Transverse colon (tissue), 4 donors: Measurements from ENCODE around the gene IPPK. TPM values are rescaled to one million over a fixed set of nuclear protein-coding genes. Genes with fewer than 3 reads are reported as not detected.

Experiments
- DNase-seq: peaks from one replicate; pipeline ENCODE4 v3.0.0-alpha.2; 2019
- H3K27ac ChIP-seq, 4 donors: fragments of 200-600 bp; sonication (generic); 2 replicates each; pipeline ENCODE4 v1.5.1; 2016 to 2018; ENCODE audit warnings: inconsistent platforms in 4 of 4
- H3K27me3 ChIP-seq: fragments of 200-600 bp; sonication (generic); 2 replicates; pipeline ENCODE4 v1.5.1; 2017; ENCODE audit warnings: inconsistent platforms
- H3K36me3 ChIP-seq, 4 donors: fragments of 200-600 bp; sonication (generic); 2 replicates each; pipeline ENCODE4 v1.5.1; 2017 to 2019; ENCODE audit warnings: inconsistent platforms in 4 of 4
- H3K4me1 ChIP-seq, 4 donors: fragments of 200-600 bp; sonication (generic); 2 replicates each; pipeline ENCODE4 v1.5.1; 2017 to 2020; ENCODE audit warnings: inconsistent platforms in 4 of 4
- H3K4me3 ChIP-seq, 4 donors: fragments of 200-600 bp; sonication (generic); 1 replicate in 1 of 4; 2 replicates in 3 of 4; pipeline versions ENCODE4 v1.5.1 to v1.6.1; 2017 to 2019; ENCODE audit warnings: inconsistent platforms in 4 of 4
- H3K9me3 ChIP-seq, 2 donors: fragments of 200-600 bp; sonication (generic); 2 replicates each; pipeline ENCODE4 v1.5.1; 2017 to 2019; ENCODE audit warnings: inconsistent platforms in 2 of 2
- CTCF ChIP-seq, 5 experiments: fragments of 200-600 bp in 3 of 5; fragments of 450-650 bp in 2 of 5; sonication (generic) in 3 of 5; IDR thresholded peaks; 1 replicate in 2 of 5; 2 replicates in 3 of 5; pipeline ENCODE4 v1.5.1; 2016 to 2017; ENCODE audit warnings: antibody characterized with exemption in 5 of 5, inconsistent platforms in 3 of 5, mild to moderate bottlenecking in 2 of 5, moderate library complexity in 1 of 5
- EP300 ChIP-seq: sonication (generic); formaldehyde crosslinking; IDR thresholded peaks from one replicate; pipeline ENCODE4 v1.6.1; 2017; ENCODE audit warnings: antibody characterized with exemption, low read depth
- POLR2A ChIP-seq: fragments of 450-650 bp; IDR thresholded peaks from one replicate; pipeline ENCODE4 v1.6.1; 2016; ENCODE audit warnings: antibody characterized with exemption, mild to moderate bottlenecking, moderate library complexity
- POLR2AphosphoS5 ChIP-seq, 3 donors: sonication (generic); formaldehyde crosslinking; IDR thresholded peaks; one replicate each; pipeline ENCODE4 v1.6.1; 2016; ENCODE audit warnings: antibody characterized with exemption in 3 of 3
- WGBS, 2 donors: methylation state at CpG; one replicate each; pipeline ENCODE4 v1.1.5; 2018; ENCODE audit warnings: low coverage in 1 of 2; 5-methylcytosine and 5-hydroxymethylcytosine counted together
- in situ Hi-C, 4 donors: fragments of 200-750 bp; cut with MboI; loops; one replicate each; pipeline versions ENCODE4 v1.15.0 to v1.15.1; 2017; ENCODE audit warnings: low sequenced_read_pairs in 3 of 4, low pct_ligation_motif_present in 1 of 4, low pct_unique_long_range_greater_than_20kb in 1 of 4
- intact Hi-C: fragments of 100-400 bp; cut with DNase I; formaldehyde crosslinking; loops from one replicate; pipeline ENCODE4 v1.15.1; 2023; ENCODE audit warnings: low total_unique reads
- total RNA-seq, 4 donors: library from RNA; depleted of rRNA; stranded (reverse); fragments of >200 nt; gene quantifications; one replicate each; pipeline ENCODE4 v1.1.0, GENCODE V29; 2016

IPPK gene
- total RNA-seq, 4 donors from 2014 or later = 6.2 to 12.2 (median 10.1) TPM

GRCh38 chr9:92614763-92615461 is 55.0 kb downstream of the IPPK start:
- in situ Hi-C loops = no loop called here
- H3K27ac ChIP-seq = peak overlapping the region; percentile 61 to 87 (median 73)
- no peaks in the 10 kb centered on the region for H3K36me3 ChIP-seq
- WGBS, 2 donors = 83% methylated on average over 17 of the region's 17 CpGs; no CpG with 5 or more reads in 1 of the 2 donors
- H3K27me3 ChIP-seq = no peaks in the 10 kb centered on the region
- peaks cover 0 to 42% (median 7%) of the 10 kb centered on the region in 4 donors for H3K4me1 ChIP-seq
- TF ChIP-seq POLR2A = no peak
- TF ChIP-seq CTCF (IDR thresholded peaks at IDR 0.05) = no peak
- no peak for TF ChIP-seq EP300
- TF ChIP-seq POLR2AphosphoS5 (IDR thresholded peaks at IDR 0.05) = no peak
- DNase-seq = no peak
- H3K9me3 ChIP-seq = no peaks in the 10 kb centered on the region
- H3K4me3 ChIP-seq = no peak overlapping the region
- intact Hi-C loops = loop anchor here (10.0 kb wide), 1 partner anchor 110 kb away; no protein-coding TSS in a partner anchor

- DNase-seq = no peak
- in situ Hi-C loops = no loop called here
These were observed 55.8 kb downstream of the IPPK start for GRCh38 chr9:92614123-92614510.

GRCh38 chr9:92613268-92614122 is 56.4 kb downstream of the IPPK start:
- no peak for DNase-seq
- no peaks in the 10 kb centered on the region for H3K9me3 ChIP-seq
- TF ChIP-seq POLR2A (no peak), EP300 (no peak), CTCF (IDR thresholded peaks at IDR 0.05) (no peak), POLR2AphosphoS5 (IDR thresholded peaks at IDR 0.05) (no peak)
- no peak overlapping the region for H3K4me3 ChIP-seq
- no peaks in the 10 kb centered on the region for H3K27me3 ChIP-seq
- in situ Hi-C loops (no loop called here), intact Hi-C loops (loop anchor here (10.0 kb wide), 1 partner anchor 109 kb away; no protein-coding TSS in a partner anchor)
- H3K27ac ChIP-seq = no peak overlapping the region
- no peaks in the 10 kb centered on the region for H3K36me3 ChIP-seq
- 98% methylated on average over 16 to 23 of the region's 23 CpGs for WGBS, 2 donors
- peaks cover 4 to 48% (median 12%) of the 10 kb centered on the region in 4 donors for H3K4me1 ChIP-seq

More at GRCh38 chr9:92614123-92614510, 55.8 kb downstream of the IPPK start:
- Histone ChIP-seq H3K27ac (peak overlapping the region in 1 of 4 donors; percentile 36), H3K36me3 (no peaks in the 10 kb centered on the region), H3K27me3 (no peaks in the 10 kb centered on the region), H3K4me3 (no peak overlapping the region), H3K4me1 (peaks cover 2 to 47% (median 10%) of the 10 kb centered on the region in 4 donors), H3K9me3 (no peaks in the 10 kb centered on the region)
- intact Hi-C loops = loop anchor here (10.0 kb wide), 1 partner anchor 109 kb away; no protein-coding TSS in a partner anchor
- TF ChIP-seq CTCF (IDR thresholded peaks at IDR 0.05) (no peak), EP300 (no peak), POLR2A (no peak), POLR2AphosphoS5 (IDR thresholded peaks at IDR 0.05) (no peak)
- WGBS, 2 donors = 81 to 98% methylated on average over 3 to 9 of the region's 9 CpGs

GRCh38 chr9:92612816-92613215 is 57.1 kb downstream of the IPPK start:
- TF ChIP-seq CTCF (IDR thresholded peaks at IDR 0.05) = no peak
- TF ChIP-seq POLR2A = no peak
- TF ChIP-seq EP300 = no peak
- TF ChIP-seq POLR2AphosphoS5 (IDR thresholded peaks at IDR 0.05) = no peak
- Histone ChIP-seq H3K9me3 (no peaks in the 10 kb centered on the region), H3K27ac (no peak overlapping the region), H3K36me3 (no peaks in the 10 kb centered on the region), H3K4me1 (peaks cover 4 to 44% (median 11%) of the 10 kb centered on the region in 4 donors), H3K27me3 (no peaks in the 10 kb centered on the region), H3K4me3 (no peak overlapping the region)
- in situ Hi-C loops (no loop called here), intact Hi-C loops (loop anchor here (10.0 kb wide), 1 partner anchor 108 kb away; no protein-coding TSS in a partner anchor)
- DNase-seq = no peak
- WGBS, 2 donors = 85 to 91% methylated on average over 10 to 11 of the region's 11 CpGs
